NCI-H345 (cell line): ENCODE measurements around the gene SRR.
A peak's percentile ranks its signal among the peaks of the same experiment; 100 is the strongest.
"Not testable (repeated sequence)": the region's sequence is repeated elsewhere in the genome, so short reads cannot be mapped to it uniquely, and the experiment has no call there.

Experiments
- DNase-seq: peaks from one replicate; lab custom pipeline; 2025; lab: John Stamatoyannopoulos, UW

The SRR gene, protein sequence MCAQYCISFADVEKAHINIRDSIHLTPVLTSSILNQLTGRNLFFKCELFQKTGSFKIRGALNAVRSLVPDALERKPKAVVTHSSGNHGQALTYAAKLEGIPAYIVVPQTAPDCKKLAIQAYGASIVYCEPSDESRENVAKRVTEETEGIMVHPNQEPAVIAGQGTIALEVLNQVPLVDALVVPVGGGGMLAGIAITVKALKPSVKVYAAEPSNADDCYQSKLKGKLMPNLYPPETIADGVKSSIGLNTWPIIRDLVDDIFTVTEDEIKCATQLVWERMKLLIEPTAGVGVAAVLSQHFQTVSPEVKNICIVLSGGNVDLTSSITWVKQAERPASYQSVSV

DNA sequence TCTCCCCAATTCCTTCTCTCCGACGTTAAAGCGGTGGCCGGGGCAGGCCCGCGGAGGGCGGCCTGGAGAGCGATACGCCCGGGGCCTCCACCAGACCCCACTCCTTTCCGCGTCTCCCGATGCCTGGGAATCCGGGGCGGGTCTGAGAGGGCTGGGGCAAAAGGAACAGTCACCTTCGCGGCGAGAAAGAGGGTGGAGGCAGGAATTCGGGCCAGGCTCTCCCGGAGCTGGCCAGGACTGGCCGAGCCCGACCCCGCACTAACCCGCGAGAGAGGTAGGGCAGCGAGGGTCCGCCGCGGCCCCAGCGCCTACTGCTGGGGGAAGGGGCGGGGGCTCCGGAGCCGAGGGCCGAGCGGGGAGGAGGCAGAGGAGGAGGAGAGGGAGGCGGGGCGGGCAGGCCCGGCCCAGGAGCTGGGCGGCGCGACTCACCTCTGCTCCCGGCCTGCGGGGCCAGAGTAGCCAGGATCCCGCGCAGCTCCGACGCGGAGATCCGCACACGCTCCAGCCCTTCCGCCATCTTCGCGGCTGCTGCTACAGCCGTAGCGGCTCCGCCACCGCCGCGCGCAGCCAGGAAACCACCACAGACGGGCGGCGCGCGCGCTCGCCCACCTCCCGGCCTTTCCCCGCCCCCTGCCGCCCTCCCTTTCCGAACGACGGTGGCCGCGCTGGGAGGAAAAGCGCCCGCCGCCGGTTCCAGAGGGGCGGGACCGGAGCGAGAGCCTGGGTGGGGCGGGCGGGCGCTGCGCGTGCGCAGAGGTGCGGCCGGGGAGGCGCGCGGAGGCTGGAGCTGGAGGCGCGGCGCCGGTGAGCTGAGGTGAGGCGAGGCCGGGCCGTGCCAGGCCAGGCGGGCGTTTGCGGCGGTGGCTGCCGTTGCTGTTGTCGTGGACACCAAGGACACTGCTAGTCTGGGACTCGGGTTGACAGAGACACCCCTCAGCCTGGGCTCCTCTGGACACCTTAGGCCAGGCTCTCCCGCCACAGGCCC lies at the start of gene SRR, which contains the start of gene SMG6:
TSS of gene SRR (plus strand) at position 747 of the 985 bp plus-strand sequence. CDS start 11,611 bp downstream, outside the sequence.
TSS of gene SMG6 (minus strand) at position 582 of the 985 bp plus-strand sequence. CDS start at position 517, 65 bp downstream.
- peak; percentile 86 for DNase-seq

DNA sequence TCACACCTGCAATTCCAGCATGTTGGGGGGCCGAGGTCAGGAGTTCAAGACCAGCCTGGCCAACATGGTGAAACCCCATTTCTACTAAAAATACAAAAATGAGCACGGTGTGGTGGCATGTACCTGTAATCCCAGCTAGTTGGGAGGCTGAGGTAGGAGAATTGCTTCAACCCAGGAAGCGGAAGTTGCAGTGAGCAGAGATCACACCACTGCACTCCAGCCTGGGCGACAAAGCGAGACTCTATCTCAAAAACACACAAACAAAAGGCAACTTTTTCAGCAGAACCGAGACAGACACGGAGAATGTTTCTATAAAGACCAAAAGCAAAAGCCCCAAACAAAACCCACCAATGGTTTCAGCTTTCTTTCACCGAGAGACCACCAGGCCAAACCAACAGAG lies 44.9 kb upstream of the SRR start:
- not testable (repeated sequence) for DNase-seq

DNA sequence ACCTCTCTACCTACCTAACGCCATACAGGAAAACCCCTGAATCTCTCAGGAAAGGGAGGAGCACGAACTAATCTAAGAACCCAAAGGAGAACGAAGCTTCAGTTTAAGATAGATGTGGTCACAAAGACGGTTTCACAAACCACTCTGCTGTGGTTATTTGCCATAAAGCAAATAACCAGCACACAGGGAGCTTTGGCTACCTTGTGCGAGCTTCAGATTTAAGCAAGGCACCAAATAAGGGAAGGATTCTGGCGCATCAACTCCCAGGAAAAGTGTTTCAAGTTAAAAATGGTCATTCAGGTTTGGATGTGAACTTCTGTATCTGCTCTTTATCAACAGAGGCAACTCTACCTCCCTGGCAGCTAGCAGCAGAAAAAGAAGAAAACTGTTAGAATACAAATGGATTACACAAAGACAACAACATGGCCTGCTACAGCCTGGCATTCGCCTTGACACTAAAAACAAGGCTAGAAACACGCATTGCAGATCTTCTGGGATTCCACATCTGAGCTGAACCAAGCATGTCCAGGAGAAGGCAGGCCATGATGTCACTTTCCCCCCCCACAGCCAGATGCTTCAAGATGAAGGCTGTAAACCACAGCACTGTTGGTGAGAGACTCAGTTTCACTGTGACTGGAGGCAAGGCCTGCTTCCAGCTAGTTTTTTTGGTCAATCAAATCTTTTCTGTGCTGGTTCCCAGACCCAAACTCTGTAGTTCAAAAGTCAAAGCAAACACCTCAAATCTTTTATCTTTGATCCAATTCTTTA lies 43.8 kb upstream of the SRR start:
- no peak for DNase-seq

DNA sequence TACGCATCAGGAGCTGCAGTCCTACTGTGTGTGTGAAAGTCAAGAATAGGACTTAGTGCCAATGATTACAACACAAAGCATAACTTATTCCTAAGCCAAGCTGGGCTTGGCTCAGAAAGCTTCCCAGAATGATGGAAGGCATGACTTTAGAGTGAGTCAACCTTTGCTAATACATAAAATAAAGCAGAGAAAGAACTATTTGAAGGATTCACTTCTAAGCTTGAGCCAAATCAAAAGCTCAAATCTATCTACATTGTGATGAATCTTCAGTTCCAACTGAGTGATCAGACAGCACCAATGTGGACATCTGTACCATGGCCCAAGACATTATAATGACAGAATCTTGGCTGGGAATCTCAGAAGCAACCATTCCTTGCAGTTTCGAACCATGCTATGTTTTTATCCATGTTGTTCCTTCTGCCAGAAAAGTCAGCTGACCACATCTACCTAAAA lies 41.6 kb upstream of the SRR start:
- DNase-seq, result no peak

DNA sequence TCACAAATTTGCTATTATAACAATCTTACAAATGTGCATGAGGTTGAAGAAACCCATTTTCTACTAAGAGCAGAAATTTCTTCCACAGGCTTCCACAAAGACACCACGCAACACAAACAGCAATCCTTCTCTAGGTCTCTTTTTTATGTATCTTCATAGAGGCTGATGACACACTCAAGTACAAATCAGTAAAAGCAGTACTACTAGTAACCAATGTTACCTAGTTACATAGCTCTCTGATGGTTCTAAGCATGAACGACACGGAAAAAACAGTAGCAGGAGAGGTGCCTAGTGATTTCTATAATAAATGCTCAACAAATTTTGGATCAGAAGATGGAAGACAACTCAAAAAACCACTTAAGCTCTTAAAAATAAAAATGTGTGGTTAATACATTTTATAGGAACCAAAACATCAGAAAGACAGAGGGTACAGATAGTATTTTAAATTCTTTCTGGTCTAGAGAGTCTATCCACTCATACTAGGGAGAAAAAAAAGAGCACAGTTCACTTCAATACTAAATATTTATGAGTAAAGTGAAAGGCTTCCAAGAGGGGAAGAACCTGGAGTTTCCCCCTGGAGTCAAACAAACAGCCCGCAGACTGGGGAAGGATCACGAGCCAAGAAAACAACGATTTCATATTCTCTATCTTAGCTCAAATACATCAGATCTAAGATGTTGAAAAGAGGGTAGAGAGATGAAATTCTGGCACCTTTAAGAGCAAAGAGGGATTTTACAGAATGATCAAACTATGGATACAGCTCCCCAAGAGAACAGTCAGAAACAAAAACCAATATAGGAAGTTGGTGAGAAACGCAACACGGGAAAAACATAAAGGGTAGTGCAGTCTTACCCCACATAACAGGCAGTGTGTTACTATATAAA lies 40.3 kb upstream of the SRR start:
- DNase-seq, result no peak

DNA sequence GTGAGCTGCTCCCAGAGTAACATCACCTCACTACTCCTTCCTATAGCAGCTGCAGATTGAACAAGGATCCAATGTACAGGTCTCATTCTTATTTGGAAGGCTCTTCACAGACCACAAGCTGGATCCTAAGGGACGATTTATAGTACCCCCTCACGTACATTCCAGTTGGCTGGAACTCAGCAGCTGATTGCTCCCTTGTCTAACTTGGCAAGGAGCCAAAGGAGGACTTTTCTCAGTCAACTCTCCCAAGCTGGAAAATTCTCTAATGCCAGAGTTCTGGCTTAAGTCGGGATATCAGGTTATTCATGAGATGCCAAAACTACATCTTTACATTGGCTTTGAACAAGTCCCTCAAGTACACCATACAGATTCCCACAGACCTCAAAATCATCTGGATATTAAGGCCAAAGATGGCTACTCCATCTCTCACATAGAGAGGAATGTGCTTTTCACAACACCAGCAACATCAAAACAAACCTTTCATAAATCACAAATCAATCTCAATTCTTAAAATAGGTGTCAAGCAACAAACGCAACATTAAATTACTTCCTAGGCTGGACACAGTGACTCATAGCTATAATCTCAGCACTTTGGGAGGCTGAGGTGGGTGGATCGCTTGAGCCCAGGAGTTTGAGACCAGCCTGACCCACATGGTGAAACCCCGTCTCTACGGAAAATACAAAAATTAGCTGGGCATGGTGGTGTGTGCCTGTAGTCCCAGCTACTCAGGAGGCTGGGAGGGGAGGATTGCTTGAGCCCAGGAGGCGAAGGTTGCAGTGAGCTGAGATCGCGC lies 39.5 kb upstream of the SRR start:
- DNase-seq, result no peak

DNA sequence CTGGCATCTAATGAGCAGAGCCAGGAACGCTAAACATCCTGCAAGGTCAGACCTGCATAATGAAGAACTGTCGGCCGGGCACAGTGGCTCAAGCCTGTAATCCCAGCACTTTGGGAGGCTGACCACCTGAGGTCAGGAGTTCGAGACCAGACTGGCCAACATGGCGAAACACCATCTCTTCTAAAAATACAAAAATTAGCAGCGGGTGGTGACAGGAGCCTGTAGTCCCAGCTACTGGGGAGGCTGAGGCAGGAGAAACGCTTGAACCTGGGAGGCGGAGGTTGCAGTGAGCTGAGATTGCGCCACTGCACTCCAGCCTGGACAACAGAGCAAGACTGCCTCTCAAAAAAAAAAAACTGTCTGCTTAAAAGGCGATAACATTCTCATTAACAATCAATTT lies 38.6 kb upstream of the SRR start:
- not testable (repeated sequence) for DNase-seq

DNA sequence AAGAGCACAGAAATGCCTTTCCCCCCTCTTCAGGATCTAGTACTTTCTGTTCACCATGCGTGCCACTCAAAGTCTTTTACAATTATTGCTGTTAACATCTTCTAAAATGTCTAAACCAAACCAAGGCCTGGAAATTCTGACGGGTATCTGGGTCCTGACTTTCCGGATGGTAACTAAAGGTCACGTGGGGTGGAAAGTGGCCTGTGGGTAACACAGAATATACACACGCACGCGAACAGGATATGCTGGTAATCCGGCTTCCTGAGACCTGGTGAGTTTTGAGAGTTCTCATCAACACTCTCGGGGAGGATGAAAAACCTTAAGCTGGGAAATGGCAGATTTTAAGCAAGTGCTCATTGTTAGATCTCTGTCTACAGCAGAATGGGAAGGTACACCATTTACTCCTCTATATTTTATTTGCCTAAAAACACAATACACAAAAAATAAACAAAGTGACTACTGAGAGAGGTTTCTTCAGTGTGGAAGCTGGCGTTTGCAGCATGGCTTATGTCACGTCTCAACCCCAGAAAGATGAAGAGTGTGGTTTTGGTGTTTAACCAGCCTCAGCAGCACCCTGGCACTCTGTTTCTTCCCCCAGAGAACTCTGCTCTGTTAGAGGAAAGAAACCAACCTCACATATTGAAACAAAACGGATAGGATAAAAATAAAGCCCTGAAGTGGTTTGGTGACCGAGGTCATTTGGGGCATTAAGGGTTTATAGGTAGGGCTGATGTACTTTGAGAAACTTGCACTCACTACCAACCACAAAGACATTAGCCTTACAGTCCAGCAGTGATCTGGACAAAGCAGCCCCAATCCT lies 37.5 kb upstream of the SRR start:
- DNase-seq, result no peak

DNA sequence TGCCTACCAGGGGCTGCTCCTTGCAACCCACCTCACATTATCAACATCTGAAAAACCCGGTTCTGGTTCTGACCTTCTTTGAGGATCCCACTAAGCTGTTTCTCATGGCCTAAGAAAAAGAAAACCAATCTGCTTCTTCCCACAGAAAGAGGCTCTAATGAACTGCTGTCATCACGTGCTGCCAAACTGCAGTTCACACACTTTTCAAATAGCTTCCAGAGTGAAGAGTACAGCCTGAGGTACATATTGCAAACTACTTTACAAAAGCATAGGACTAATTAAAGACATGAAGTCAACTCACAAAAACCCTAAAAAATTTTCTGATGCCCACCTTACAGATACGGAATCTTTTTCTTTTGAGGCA lies 36.9 kb upstream of the SRR start:
- no peak for DNase-seq

DNA sequence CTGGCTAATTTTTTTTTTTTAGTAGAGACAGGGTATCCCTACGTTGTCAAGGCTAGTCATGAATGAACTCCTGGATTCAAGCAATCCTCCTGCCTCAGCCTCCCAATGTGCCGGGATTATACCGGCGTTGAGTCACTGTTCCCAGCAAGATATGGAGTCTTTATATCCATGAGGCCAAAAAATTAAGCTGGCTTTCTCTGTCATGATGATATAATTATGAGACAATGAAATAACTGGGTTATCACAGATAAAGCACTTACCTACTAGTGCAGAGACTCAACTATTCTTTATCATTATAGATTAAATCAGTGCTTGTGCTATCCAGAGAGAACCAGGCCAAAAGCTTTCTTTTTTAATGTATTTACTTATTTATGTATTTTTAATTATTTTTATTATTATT lies 36.4 kb upstream of the SRR start:
- no peak for DNase-seq

DNA sequence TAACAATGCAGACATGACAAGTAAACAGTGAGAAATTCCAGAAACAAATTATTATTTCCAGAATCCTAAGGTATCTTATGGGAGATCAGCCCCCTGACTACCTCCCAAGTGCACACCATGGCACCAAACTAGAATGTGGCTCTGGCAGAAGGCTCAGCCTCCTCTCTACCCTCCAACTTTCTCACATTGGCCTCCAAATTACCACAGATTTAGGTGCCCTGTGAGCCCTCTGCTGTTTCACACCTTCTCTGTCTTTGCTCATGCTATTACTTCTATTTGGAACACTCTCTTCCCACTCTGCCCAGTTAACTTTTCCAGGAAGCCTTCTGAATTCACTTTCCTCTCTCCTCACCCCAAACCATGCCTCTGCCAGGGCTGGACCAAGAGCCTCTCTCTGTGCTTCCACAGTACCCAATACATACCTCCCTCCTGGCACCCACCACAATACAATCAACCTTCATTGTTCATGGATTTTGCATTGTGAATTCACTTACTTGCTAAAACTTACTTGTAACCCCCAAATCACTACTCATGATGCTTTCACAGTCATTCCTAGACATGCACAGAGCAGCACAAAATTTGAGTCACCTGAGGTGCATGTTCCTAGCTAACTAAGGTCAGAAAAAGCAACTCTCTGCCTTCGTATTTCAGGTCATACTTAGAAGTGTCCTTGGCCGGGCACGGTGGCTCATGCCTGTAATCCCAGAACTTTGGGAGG lies 31.6 kb upstream of the SRR start:
- DNase-seq, result no peak

DNA sequence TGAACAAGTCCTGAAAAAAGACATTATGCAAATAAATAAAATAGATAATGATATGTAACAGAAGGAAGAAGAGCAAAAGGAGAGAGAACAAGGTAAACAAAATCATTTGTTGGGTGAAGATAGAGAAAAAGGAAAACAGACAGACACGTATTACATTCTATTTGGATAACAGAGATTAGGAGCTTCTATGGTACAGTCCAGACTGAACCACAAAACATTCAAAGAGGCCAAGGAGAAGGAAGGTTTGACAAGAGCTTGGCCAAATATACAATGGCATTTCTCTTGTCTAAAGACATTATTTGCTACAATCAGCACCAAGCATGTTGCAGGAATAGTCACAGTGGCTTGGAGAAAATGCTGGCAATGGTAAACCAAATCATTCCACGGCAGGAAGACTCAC lies 29.3 kb upstream of the SRR start:
- no peak for DNase-seq

DNA sequence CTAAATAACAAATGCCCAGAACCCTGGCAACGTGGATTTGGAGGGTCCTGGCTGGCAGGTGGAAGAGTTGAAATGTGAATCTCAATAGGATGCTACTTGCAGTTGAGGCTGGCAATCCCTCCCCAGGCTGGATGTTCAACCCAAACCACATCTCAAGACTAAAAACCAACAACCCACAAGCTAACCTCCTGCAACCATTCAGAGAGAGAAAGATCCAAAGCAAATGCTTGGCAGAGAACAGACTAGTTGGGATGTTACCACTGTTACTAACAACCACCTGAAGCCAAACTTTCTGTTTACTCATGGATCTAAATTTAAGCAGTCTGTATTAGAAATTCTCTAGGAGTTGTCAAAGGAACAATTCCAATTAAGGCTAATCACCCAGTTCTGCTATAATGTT lies 28.0 kb upstream of the SRR start:
- DNase-seq, result no peak

DNA sequence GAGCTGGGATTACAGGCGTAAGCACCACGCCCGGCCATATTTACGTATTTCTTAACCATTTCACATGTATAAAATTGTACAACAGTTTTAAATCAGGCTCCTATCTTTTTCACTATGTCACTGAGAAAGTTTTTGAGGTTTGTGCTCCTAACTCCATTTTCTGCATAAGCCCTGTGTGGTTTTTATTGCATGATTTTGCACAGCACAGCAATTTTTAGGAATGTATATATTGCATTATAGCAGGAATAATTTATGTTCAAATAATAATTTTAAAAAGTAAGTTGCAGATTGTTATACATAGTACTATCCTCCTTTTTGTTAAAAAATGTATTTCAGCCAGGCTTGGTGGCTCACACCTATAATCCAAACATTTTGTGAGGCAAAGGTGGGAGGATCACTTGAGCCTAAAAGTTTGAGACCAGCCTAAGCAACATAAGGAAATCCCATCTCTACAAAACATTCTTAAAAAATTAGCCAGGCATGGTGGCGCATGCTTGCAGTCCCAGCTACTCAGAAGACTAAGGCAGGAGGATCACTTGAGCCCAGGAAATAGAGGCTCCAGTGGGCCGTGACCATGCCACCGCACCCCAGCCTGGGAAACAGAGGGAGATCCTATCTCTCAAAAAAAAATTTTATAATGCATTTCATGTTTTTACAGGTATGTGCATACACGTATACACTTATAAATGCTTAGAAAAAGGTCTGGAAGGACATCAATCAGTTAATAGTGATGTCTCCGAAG lies 26.1 kb upstream of the SRR start:
- DNase-seq, result no peak

DNA sequence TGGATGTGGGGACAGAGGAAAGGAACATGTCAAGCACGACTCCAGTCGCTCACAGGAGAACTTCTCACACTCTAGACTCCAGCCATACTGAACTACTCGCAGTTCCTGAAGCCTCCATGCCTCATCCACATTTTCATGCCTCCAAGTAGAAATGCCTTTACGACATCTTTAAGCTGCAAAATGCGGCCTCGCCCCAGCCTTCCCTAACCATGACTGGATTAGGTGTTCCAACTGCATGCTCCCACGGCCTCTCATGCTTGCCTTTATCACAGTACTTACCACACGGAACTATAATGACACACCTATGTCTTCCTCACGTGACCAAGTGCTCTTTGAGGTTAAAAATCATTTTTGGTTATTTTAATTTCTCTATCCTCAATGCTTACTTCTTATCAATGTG lies 24.0 kb upstream of the SRR start:
- no peak for DNase-seq

DNA sequence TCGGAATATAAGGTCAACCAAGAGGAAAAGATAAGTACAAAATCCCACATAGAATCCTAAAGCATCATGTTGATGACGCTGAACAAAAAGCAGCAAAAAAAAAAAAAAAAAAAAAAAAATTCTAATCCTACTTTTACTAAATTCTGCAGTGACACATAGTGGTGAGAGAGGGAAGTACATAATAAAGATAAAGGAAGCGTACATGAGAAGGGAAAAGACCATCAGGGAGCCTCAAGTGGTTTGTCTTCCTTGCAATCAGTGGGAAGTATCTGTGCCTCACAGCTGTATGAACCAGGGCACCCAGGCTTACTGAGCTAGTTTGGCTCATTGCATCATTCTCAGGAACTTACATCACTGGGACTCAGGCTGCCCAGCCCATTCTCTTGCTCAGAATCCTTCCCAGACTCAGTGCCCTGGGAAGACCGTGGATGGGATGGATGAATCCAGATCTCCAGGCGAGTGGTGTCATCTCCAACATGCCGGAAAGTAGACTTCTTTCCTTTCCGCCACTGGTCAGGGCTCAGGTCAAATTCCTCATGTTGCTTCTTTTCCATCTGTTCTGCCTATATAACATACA lies 21.4 kb upstream of the SRR start:
- peak; percentile 3 for DNase-seq

DNA sequence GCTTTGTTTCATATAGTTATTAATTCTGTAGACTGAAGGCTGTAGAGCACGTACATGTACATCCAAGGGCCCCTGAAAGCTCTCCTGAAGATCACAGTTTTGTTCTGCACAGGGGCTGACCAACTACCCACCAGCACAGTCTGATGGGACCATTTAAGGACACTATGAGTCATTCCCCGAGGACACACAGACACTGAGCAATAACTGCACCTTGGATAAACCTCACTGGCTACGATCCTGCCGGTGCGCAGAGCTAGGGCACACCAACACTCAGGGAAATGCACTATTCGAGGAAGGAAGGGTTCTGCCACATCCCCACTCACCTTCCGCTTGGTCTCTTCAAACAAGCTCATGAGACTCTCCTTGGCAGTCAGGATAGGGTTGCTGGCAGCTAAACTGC lies 20.4 kb upstream of the SRR start:
- no peak for DNase-seq
